ENCODE measurements around the gene ZBTB16. TPM values are rescaled to one million over a fixed set of nuclear protein-coding genes. Genes with fewer than 3 reads are reported as not detected.

Gene ZBTB16
- total RNA-seq, 5 donors from 2014 or later (not counting 1 experiment from before 2014, with no cell fraction given) = 8.3 to 20.5 (median 12.4) TPM

DNA sequence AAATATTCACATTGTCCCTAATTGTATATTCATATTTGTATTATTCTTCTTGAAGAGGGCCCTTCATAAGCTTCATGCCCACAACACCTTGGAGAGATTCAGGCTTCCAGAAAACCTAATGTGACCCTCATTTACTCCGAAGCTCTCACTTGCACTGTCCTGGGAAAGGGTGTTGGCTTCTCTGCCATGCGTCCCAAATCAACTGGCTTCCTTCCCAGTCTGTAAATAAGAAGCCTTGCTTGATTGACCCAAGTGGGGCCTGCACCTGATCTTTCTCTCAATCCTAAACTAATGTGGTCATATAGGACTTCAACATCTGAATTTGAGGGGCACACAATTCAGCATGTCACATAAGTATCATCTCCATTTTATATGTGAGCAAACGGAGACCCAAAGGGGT lies 40.5 kb upstream of the ZBTB16 start:
- POLR2A ChIA-PET = interaction anchor here in 1 of 2 donors (0.8 kb wide), 1 partner anchor 189 kb away, joined by 3 read pairs; no protein-coding TSS in a partner anchor
- Histone ChIP-seq H3K27me3 (replicated peaks in 1 of 2; ENCODE audit: control insufficient read depth in 2 of 2, extremely low read depth in 1 of 2, insufficient read depth in 2 of 2, low read length in 1 of 2) (peaks cover 2 to 3% of the 10 kb centered on the region in 2 experiments), H3K27ac (ENCODE audit: low read length) (no peak overlapping the region), H3K4me1 (ENCODE audit: control insufficient read depth in 1 of 2, extremely low read depth in 1 of 2, insufficient read depth in 2 of 2, low read length in 2 of 2) (no peaks in the 10 kb centered on the region), H3K9me3 (no peaks in the 10 kb centered on the region), H3K36me3 (ENCODE audit: control insufficient read depth in 2 of 2, extremely low read depth in 1 of 2, insufficient read depth in 1 of 2, low read length in 1 of 2) (no peaks in the 10 kb centered on the region), H3K4me3 (ENCODE audit: control insufficient read depth in 1 of 2, extremely low read depth in 1 of 2, low read length in 1 of 2) (no peak overlapping the region)
- no peaks in the 10 kb centered on the region for H3K36me3 Mint-ChIP-seq
- no peaks in the 10 kb centered on the region for H3K4me1 Mint-ChIP-seq
- CTCF ChIA-PET = interaction anchor here (0.6 to 0.9 kb wide), 2 partner anchors 9 to 623 kb away, joined by 3 to 4 read pairs; no protein-coding TSS in a partner anchor
- no peak overlapping the region for H3K4me3 Mint-ChIP-seq
- no peak overlapping the region for H3K27ac Mint-ChIP-seq
- H3K27me3 Mint-ChIP-seq = no peaks in the 10 kb centered on the region
- H3K9me3 Mint-ChIP-seq = no peaks in the 10 kb centered on the region
- ATAC-seq (replicated peaks in 1 of 4) (no peak), DNase-seq (no peak)
- WGBS (ENCODE audit: insufficient coverage) = 89% methylated on average over 1 of the region's 3 CpGs

DNA sequence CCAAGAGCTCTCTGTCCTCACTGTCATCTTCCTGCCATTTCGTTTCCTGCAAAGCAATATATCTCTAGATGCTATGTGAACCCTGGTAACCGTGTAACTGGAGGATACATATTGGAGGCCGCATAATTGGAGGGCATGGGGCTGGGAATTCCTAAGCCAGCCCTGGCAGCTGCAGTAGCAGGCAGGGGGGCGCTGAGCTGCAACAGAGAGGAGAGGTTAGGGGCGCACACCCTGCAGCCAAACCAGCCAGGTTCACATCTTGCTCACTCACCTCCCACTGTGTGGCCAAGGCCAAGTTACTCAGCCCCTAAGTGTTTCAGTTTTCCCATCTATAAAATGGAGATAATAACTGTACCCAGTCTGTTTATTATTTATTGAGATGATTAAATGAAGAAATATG lies 39.9 kb upstream of the ZBTB16 start:
- Mint-ChIP-seq H3K4me1 (no peaks in the 10 kb centered on the region), H3K27ac (no peak overlapping the region)
- H3K27me3 ChIP-seq (replicated peaks in 1 of 2; ENCODE audit: control insufficient read depth in 2 of 2, extremely low read depth in 1 of 2, insufficient read depth in 2 of 2, low read length in 1 of 2) = peaks cover 2 to 3% of the 10 kb centered on the region in 2 experiments

DNA sequence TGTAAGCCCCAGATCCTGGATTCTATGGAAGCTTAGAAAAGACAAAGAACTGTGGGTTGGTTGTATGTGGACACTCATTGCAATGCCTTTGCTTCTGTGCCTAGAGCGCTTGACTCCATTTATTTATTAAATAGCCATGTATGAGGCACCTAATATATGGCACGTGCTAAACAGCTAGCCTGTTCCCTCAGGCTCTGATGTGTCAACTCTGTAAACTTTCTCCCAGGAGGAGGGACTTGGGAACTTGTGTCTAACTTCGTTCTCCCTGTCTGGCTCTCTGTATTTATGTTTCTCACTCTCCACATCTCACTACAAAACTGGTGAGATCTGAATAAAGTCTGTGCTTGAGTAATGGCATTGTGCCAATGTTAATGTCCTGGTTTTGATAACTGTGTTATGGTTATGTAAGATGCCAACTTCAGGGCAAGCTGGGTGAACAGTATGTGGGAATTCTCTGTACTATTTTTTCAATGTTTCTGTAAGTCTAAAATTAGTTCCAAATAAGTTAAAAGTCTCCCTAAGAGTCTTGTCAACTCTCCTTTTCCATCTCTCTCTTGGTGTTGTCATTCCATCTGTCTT lies 34.1 kb upstream of the ZBTB16 start:
- WGBS (ENCODE audit: insufficient coverage) = no CpG with 5 or more reads among the region's 3 CpGs
- H3K9me3 Mint-ChIP-seq = no peaks in the 10 kb centered on the region
- DNase-seq (no peak), ATAC-seq (replicated peaks in 1 of 4) (no peak)
- no peaks in the 10 kb centered on the region for H3K36me3 ChIP-seq (ENCODE audit: control insufficient read depth in 2 of 2, extremely low read depth in 1 of 2, insufficient read depth in 1 of 2, low read length in 1 of 2)
- ChIA-PET POLR2A (interaction anchor here in 1 of 2 donors (0.5 kb wide), 1 partner anchor 233 kb away, joined by 3 read pairs; no protein-coding TSS in a partner anchor), CTCF (interaction anchor here in 1 of 2 donors (1.0 to 1.1 kb wide), 2 partner anchors 236 to 238 kb away, joined by 3 to 4 read pairs; no protein-coding TSS in a partner anchor)
- H3K27me3 ChIP-seq (replicated peaks in 1 of 2; ENCODE audit: control insufficient read depth in 2 of 2, extremely low read depth in 1 of 2, insufficient read depth in 2 of 2, low read length in 1 of 2) = peaks cover 0 to 8% of the 10 kb centered on the region in 2 experiments
- H3K27ac ChIP-seq (ENCODE audit: low read length) = no peak overlapping the region
- H3K27me3 Mint-ChIP-seq = peaks cover 8 to 14% of the 10 kb centered on the region in 2 donors
- H3K4me3 ChIP-seq (ENCODE audit: control insufficient read depth in 1 of 2, extremely low read depth in 1 of 2, low read length in 1 of 2) = no peak overlapping the region
- H3K9me3 ChIP-seq = no peaks in the 10 kb centered on the region
- H3K4me1 ChIP-seq (ENCODE audit: control insufficient read depth in 1 of 2, extremely low read depth in 1 of 2, insufficient read depth in 2 of 2, low read length in 2 of 2) = peaks cover 0 to 5% of the 10 kb centered on the region in 2 experiments
- H3K36me3 Mint-ChIP-seq = no peaks in the 10 kb centered on the region
- H3K27ac Mint-ChIP-seq = no peak overlapping the region
- peaks cover 5 to 7% (median 6%) of the 10 kb centered on the region in 3 donors for H3K4me1 Mint-ChIP-seq
- no peak overlapping the region for H3K4me3 Mint-ChIP-seq

More for the DNA sequence above, 39.9 kb upstream of the ZBTB16 start:
- ChIA-PET CTCF (interaction anchor here in 1 of 2 donors (0.6 to 1.3 kb wide), 2 partner anchors 27 to 623 kb away, joined by 3 to 4 read pairs; no protein-coding TSS in a partner anchor), POLR2A (no interaction called here)
- ATAC-seq (replicated peaks in 1 of 4) = no peak
- Mint-ChIP-seq H3K27me3 (no peaks in the 10 kb centered on the region), H3K9me3 (no peaks in the 10 kb centered on the region), H3K36me3 (no peaks in the 10 kb centered on the region), H3K4me3 (no peak overlapping the region)
- no peaks in the 10 kb centered on the region for H3K9me3 ChIP-seq
- H3K27ac ChIP-seq (ENCODE audit: low read length) = no peak overlapping the region
- DNase-seq = no peak
- no peak overlapping the region for H3K4me3 ChIP-seq (ENCODE audit: control insufficient read depth in 1 of 2, extremely low read depth in 1 of 2, low read length in 1 of 2)
- H3K36me3 ChIP-seq (ENCODE audit: control insufficient read depth in 2 of 2, extremely low read depth in 1 of 2, insufficient read depth in 1 of 2, low read length in 1 of 2) = no peaks in the 10 kb centered on the region
- no peaks in the 10 kb centered on the region for H3K4me1 ChIP-seq (ENCODE audit: control insufficient read depth in 1 of 2, extremely low read depth in 1 of 2, insufficient read depth in 2 of 2, low read length in 2 of 2)
- 72% methylated on average over 3 of the region's 5 CpGs for WGBS (ENCODE audit: insufficient coverage)

DNA sequence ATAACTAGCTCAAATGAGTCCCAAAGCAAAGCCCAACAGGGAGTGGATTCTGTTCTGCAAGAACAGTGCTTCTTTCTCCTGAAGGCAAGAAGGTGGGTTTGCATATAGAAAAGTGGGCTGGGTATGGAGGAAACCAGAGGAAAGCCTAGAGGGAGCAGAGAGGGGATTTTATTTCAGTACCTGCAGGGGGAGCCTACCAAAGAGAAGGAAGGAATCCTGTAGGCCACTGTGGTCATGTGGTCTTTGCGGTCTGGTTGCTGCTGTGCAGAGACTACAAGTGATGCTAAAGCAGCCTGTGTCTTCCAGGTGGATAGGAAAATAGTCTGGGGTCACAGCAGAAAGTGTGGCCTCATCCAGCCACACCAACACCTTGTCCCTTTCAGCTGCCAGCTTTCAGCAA lies 33.2 kb upstream of the ZBTB16 start:
- no peaks in the 10 kb centered on the region for H3K36me3 ChIP-seq (ENCODE audit: control insufficient read depth in 2 of 2, extremely low read depth in 1 of 2, insufficient read depth in 1 of 2, low read length in 1 of 2)
- H3K27ac Mint-ChIP-seq = no peak overlapping the region
- no peak overlapping the region for H3K4me3 ChIP-seq (ENCODE audit: control insufficient read depth in 1 of 2, extremely low read depth in 1 of 2, low read length in 1 of 2)
- H3K4me3 Mint-ChIP-seq = no peak overlapping the region
- peaks cover 0 to 5% of the 10 kb centered on the region in 2 experiments for H3K4me1 ChIP-seq (ENCODE audit: control insufficient read depth in 1 of 2, extremely low read depth in 1 of 2, insufficient read depth in 2 of 2, low read length in 2 of 2)
- DNase-seq = peak in 27 of 35 experiments; percentile 5 to 59 (median 17)
- H3K27me3 Mint-ChIP-seq = peaks cover 10 to 21% of the 10 kb centered on the region in 2 donors
- H3K9me3 ChIP-seq = no peaks in the 10 kb centered on the region
- H3K27me3 ChIP-seq (replicated peaks in 1 of 2; ENCODE audit: control insufficient read depth in 2 of 2, extremely low read depth in 1 of 2, insufficient read depth in 2 of 2, low read length in 1 of 2) = peaks cover 0 to 14% of the 10 kb centered on the region in 2 experiments
- no peak overlapping the region for H3K27ac ChIP-seq (ENCODE audit: low read length)
- peaks cover 5 to 7% (median 6%) of the 10 kb centered on the region in 3 donors for H3K4me1 Mint-ChIP-seq
- POLR2A ChIA-PET = no interaction called here
- peak in 3 of 4 experiments; percentile 63 to 78 (median 65) for ATAC-seq (replicated peaks in 1 of 4)
- no CpG with 5 or more reads among the region's 1 CpG for WGBS (ENCODE audit: insufficient coverage)
- no peaks in the 10 kb centered on the region for H3K36me3 Mint-ChIP-seq
- CTCF ChIA-PET = interaction anchor here in 1 of 2 donors (0.7 to 1.1 kb wide), 2 partner anchors 234 to 235 kb away, joined by 3 to 4 read pairs; no protein-coding TSS in a partner anchor
- no peaks in the 10 kb centered on the region for H3K9me3 Mint-ChIP-seq

DNA sequence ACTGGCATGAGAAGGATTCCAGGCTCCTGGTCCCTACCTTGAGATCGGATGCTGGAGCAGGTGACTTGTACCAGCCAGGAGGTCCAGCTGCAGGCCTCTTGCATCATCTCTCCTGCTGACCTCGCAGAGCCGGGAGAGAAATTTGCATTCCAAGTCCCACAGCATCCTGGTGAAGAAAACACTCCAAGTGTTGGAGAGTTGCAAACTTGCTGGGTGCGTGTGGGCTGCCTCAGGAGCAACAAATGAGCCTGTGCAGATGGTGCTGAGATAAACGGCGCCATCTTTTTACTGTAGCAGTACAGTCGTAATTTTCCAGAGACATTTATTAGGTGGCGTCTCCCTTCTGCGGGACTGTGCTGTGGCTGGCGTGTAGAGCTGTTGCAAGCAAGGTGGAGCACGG lies 32.1 kb upstream of the ZBTB16 start:
- H3K4me1 Mint-ChIP-seq = peaks cover 5 to 7% (median 6%) of the 10 kb centered on the region in 3 donors
- H3K27ac ChIP-seq (ENCODE audit: low read length) = no peak overlapping the region
- POLR2A ChIA-PET = no interaction called here
- no peak overlapping the region for H3K4me3 ChIP-seq (ENCODE audit: control insufficient read depth in 1 of 2, extremely low read depth in 1 of 2, low read length in 1 of 2)
- H3K9me3 ChIP-seq = no peaks in the 10 kb centered on the region
- no peaks in the 10 kb centered on the region for H3K36me3 ChIP-seq (ENCODE audit: control insufficient read depth in 2 of 2, extremely low read depth in 1 of 2, insufficient read depth in 1 of 2, low read length in 1 of 2)
- no peak overlapping the region for H3K4me3 Mint-ChIP-seq
- H3K27me3 Mint-ChIP-seq = peaks cover 10 to 21% of the 10 kb centered on the region in 2 donors
- H3K27me3 ChIP-seq (replicated peaks in 1 of 2; ENCODE audit: control insufficient read depth in 2 of 2, extremely low read depth in 1 of 2, insufficient read depth in 2 of 2, low read length in 1 of 2) = peaks cover 0 to 14% of the 10 kb centered on the region in 2 experiments
- H3K36me3 Mint-ChIP-seq = no peaks in the 10 kb centered on the region
- no peaks in the 10 kb centered on the region for H3K9me3 Mint-ChIP-seq
- CTCF ChIA-PET = interaction anchor here (0.7 to 1.1 kb wide), 6 partner anchors 8 to 235 kb away, joined by 3 to 4 read pairs (median 3); no protein-coding TSS in a partner anchor
- DNase-seq = no peak
- no peak for ATAC-seq (replicated peaks in 1 of 4)
- H3K4me1 ChIP-seq (ENCODE audit: control insufficient read depth in 1 of 2, extremely low read depth in 1 of 2, insufficient read depth in 2 of 2, low read length in 2 of 2) = peaks cover 0 to 5% of the 10 kb centered on the region in 2 experiments
- WGBS (ENCODE audit: insufficient coverage) = 90% methylated on average over 5 of the region's 11 CpGs
- H3K27ac Mint-ChIP-seq = no peak overlapping the region

DNA sequence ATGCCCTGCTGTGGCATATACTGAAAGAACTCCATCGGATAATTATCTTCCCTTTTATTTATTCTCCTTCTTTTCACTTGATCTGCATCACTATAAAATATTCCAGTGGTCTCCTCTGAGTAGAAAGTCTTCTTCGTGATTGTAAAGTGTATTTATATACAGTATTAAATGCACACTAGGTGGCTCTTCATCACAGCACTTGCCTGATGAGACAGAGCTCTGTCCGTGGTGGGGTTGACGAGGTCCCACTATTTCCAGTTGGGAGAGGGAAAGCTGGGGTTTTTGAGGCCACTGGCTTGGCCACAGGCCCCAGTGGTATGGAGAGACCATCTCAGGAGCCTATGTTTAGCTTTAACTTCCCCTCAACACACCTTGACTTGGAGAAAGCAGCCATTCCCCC lies 31.6 kb upstream of the ZBTB16 start:
- ATAC-seq (replicated peaks in 1 of 4) = no peak
- H3K9me3 ChIP-seq = no peaks in the 10 kb centered on the region
- H3K9me3 Mint-ChIP-seq = no peaks in the 10 kb centered on the region
- peaks cover 0 to 14% of the 10 kb centered on the region in 2 experiments for H3K27me3 ChIP-seq (replicated peaks in 1 of 2; ENCODE audit: control insufficient read depth in 2 of 2, extremely low read depth in 1 of 2, insufficient read depth in 2 of 2, low read length in 1 of 2)
- no peak overlapping the region for H3K27ac ChIP-seq (ENCODE audit: low read length)
- peaks cover 0 to 5% of the 10 kb centered on the region in 2 experiments for H3K4me1 ChIP-seq (ENCODE audit: control insufficient read depth in 1 of 2, extremely low read depth in 1 of 2, insufficient read depth in 2 of 2, low read length in 2 of 2)
- ChIA-PET POLR2A (no interaction called here), CTCF (interaction anchor here (0.7 to 1.1 kb wide), 4 partner anchors 9 to 234 kb away, joined by 3 read pairs; no protein-coding TSS in a partner anchor)
- H3K36me3 ChIP-seq (ENCODE audit: control insufficient read depth in 2 of 2, extremely low read depth in 1 of 2, insufficient read depth in 1 of 2, low read length in 1 of 2) = no peaks in the 10 kb centered on the region
- H3K4me3 ChIP-seq (ENCODE audit: control insufficient read depth in 1 of 2, extremely low read depth in 1 of 2, low read length in 1 of 2) = no peak overlapping the region
- peaks cover 5 to 7% (median 6%) of the 10 kb centered on the region in 3 donors for H3K4me1 Mint-ChIP-seq
- no peak overlapping the region for H3K27ac Mint-ChIP-seq
- no peaks in the 10 kb centered on the region for H3K36me3 Mint-ChIP-seq
- no peak for DNase-seq
- H3K27me3 Mint-ChIP-seq = peaks cover 10 to 21% of the 10 kb centered on the region in 2 donors
- no peak overlapping the region for H3K4me3 Mint-ChIP-seq
- WGBS (ENCODE audit: insufficient coverage) = no CpG with 5 or more reads among the region's 4 CpGs
